ENCODE measurements around the gene NCKAP5. TPM values are rescaled to one million over a fixed set of nuclear protein-coding genes. Genes with fewer than 3 reads are reported as not detected.

NCKAP5 gene
- total RNA-seq, 1 donor from 2014 or later: 0.46 TPM

DNA sequence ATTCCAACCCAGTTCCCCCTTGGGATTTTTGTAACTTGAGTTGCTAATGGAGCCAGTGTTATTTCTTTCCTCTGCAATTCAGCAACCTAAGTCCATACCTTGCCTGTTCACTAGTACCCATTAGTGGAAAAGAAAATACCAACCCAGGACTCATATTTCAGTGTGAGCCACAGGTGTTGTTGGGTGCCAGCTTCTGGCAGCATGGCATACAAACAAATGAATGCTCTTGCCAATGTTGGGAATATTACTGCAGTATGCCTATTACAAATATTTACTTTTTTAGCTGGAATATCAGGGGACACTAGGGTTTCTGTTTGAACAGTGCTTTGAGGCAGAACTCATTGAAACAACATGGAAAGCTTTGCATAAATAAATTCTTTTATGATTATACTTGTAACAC, 130.2 kb downstream of the NCKAP5 start:
- TF ChIP-seq, protein P1, sequence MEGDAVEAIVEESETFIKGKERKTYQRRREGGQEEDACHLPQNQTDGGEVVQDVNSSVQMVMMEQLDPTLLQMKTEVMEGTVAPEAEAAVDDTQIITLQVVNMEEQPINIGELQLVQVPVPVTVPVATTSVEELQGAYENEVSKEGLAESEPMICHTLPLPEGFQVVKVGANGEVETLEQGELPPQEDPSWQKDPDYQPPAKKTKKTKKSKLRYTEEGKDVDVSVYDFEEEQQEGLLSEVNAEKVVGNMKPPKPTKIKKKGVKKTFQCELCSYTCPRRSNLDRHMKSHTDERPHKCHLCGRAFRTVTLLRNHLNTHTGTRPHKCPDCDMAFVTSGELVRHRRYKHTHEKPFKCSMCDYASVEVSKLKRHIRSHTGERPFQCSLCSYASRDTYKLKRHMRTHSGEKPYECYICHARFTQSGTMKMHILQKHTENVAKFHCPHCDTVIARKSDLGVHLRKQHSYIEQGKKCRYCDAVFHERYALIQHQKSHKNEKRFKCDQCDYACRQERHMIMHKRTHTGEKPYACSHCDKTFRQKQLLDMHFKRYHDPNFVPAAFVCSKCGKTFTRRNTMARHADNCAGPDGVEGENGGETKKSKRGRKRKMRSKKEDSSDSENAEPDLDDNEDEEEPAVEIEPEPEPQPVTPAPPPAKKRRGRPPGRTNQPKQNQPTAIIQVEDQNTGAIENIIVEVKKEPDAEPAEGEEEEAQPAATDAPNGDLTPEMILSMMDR (IDR thresholded peaks at IDR 0.05): no peak
- H3K27ac Mint-ChIP-seq (ENCODE audit: unreplicated experiment): no peak overlapping the region
- H3K4me3 Mint-ChIP-seq (ENCODE audit: unreplicated experiment): no peak overlapping the region
- H3K9me3 Mint-ChIP-seq (ENCODE audit: unreplicated experiment): no peaks in the 10 kb centered on the region
- no peaks in the 10 kb centered on the region for H3K36me3 Mint-ChIP-seq (ENCODE audit: unreplicated experiment)
- H3K27me3 Mint-ChIP-seq (ENCODE audit: unreplicated experiment): no peaks in the 10 kb centered on the region
- peaks cover 19% of the 10 kb centered on the region for H3K4me1 Mint-ChIP-seq (ENCODE audit: unreplicated experiment)
- DNase-seq (ENCODE audit: extremely low spot score, unreplicated experiment): no peak

DNA sequence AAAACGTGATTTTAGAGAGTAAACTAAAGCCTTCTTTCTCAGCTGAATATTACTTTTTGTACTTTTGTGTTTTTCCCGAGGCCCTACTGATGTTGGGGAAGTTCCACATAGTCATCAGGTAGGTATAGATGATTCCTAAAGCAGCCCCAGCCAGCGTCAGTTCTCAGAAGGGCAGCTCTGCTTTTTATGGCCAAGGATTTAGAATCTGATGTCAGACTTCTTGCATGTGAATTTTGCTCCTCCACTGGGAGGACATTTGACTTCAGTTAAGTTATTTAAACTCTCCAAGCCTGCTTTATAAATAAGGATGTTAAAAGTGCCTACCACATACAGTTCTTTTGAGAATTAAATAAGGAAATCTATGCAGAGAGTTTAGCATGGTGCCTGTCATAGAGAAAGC, 130.8 kb downstream of the NCKAP5 start:
- H3K9me3 Mint-ChIP-seq (ENCODE audit: unreplicated experiment): no peaks in the 10 kb centered on the region
- DNase-seq (ENCODE audit: extremely low spot score, unreplicated experiment): no peak
- TF ChIP-seq, protein P1 (IDR thresholded peaks at IDR 0.05): no peak

DNA sequence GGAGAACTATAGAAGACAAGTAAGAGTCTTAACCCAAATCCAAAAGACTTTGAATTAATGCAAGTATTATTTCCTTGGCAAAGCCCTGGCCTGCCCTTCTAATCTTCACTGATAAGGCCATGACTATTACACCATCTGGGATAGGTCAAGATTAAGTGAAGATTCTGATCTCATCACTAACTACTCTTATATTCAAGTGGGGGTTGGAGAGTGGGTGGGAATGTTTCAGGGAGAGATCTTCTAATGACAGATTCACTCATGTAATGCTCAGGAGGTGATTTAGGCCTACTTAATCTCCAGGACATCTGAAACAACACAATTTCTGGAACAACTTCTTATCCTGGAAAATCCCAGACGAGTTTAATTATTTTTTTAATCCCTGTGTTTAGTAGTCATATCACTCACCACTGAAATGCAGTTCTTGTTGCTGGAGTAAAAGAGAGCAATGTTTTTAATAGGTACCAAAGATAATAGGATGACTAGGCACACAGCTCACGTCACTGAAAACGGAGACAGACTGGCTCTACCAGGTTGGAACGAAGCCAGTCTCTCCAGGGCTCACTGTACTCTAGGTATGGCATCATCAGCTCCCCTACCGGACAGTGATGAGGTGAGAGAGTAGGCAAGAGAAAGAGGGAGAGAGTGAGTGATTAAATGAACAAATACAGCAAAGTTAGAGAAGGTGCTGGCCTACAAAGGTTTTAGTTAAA, 133.1 kb downstream of the NCKAP5 start:
- Mint-ChIP-seq H3K27ac (ENCODE audit: unreplicated experiment) (no peak overlapping the region), H3K9me3 (ENCODE audit: unreplicated experiment) (no peaks in the 10 kb centered on the region), H3K4me1 (ENCODE audit: unreplicated experiment) (peaks cover 24% of the 10 kb centered on the region), H3K36me3 (ENCODE audit: unreplicated experiment) (no peaks in the 10 kb centered on the region), H3K4me3 (ENCODE audit: unreplicated experiment) (no peak overlapping the region), H3K27me3 (ENCODE audit: unreplicated experiment) (no peaks in the 10 kb centered on the region)
- no peak for DNase-seq (ENCODE audit: extremely low spot score, unreplicated experiment)
- TF ChIP-seq, protein P1 (IDR thresholded peaks at IDR 0.05): no peak

More for the DNA sequence above, 130.8 kb downstream of the NCKAP5 start:
- no peaks in the 10 kb centered on the region for H3K27me3 Mint-ChIP-seq (ENCODE audit: unreplicated experiment)
- no peaks in the 10 kb centered on the region for H3K36me3 Mint-ChIP-seq (ENCODE audit: unreplicated experiment)
- H3K4me1 Mint-ChIP-seq (ENCODE audit: unreplicated experiment): peaks cover 19% of the 10 kb centered on the region
- no peak overlapping the region for H3K27ac Mint-ChIP-seq (ENCODE audit: unreplicated experiment)
- no peak overlapping the region for H3K4me3 Mint-ChIP-seq (ENCODE audit: unreplicated experiment)

DNA sequence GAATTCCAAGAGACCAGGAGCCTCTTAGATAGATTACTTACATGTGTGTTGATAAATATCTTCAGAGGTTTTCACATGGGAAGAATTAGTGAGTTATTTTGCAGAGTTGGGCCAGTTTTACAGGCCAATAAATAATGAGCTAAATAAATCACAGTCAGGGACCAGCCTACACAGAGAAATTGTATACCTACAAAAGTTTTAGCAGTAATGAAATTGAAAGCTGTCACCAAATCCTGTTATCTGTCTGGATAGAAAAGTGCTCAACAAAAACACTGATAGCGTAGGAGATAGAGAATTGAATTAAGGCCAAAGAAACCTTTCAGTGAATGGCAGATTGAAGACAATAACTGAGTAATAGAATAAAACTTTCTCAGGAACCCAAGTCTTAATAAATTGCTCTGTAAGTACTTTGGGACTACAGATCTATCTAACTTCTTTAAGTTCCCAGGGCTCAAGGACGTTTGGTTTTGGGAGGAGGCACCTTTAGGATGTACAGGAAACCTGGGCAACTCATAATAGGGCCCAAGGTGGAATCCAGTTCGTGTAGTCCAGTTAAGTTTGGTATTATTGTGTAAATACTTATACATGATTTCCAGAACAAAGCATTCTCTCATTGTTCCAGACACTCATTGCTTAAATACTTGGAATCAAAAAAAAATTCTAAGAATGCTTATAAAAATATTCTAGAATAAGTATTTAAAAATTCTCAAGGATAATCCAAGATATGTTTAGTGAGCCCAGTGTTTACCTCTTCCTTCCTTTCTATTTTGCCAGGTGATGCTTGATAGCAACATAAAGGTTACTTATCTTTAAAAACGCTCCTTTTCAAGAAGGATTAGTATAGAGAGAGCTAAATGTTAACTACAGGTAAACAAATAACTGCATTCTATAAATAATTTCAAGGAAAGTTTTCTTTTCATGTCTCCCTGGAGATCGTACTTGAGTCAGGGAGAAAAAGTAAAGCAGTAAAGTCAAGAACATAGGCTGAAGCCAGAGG, 134.5 kb downstream of the NCKAP5 start:
- TF ChIP-seq, protein P1 (IDR thresholded peaks at IDR 0.05): no peak
- H3K27ac Mint-ChIP-seq (ENCODE audit: unreplicated experiment): no peak overlapping the region
- no peak overlapping the region for H3K4me3 Mint-ChIP-seq (ENCODE audit: unreplicated experiment)
- no peaks in the 10 kb centered on the region for H3K36me3 Mint-ChIP-seq (ENCODE audit: unreplicated experiment)
- no peaks in the 10 kb centered on the region for H3K27me3 Mint-ChIP-seq (ENCODE audit: unreplicated experiment)
- no peak for DNase-seq (ENCODE audit: extremely low spot score, unreplicated experiment)
- H3K9me3 Mint-ChIP-seq (ENCODE audit: unreplicated experiment): no peaks in the 10 kb centered on the region
- H3K4me1 Mint-ChIP-seq (ENCODE audit: unreplicated experiment): peaks cover 24% of the 10 kb centered on the region

DNA sequence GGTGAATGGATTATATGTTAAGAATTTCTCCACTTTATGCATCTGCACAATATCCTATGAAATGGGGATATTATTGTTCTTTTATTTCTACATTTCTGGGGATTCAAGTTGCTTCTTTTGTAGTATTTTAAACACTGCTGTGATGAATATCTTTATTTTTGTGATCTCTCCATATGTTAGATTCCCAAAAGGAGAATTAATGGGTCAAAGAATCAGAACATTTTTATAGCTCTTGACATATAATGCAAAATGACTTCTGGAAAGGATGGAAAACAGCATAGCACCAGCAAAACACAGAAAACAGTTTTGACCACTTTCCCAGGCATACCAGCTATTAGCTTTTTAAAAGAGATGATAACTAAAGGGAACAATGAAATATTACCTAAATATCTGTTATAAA, 135.5 kb downstream of the NCKAP5 start:
- Mint-ChIP-seq H3K4me3 (ENCODE audit: unreplicated experiment) (no peak overlapping the region), H3K36me3 (ENCODE audit: unreplicated experiment) (no peaks in the 10 kb centered on the region), H3K9me3 (ENCODE audit: unreplicated experiment) (no peaks in the 10 kb centered on the region), H3K27ac (ENCODE audit: unreplicated experiment) (no peak overlapping the region), H3K27me3 (ENCODE audit: unreplicated experiment) (no peaks in the 10 kb centered on the region), H3K4me1 (ENCODE audit: unreplicated experiment) (peaks cover 20% of the 10 kb centered on the region)
- TF ChIP-seq, protein P1 (IDR thresholded peaks at IDR 0.05): no peak
- DNase-seq (ENCODE audit: extremely low spot score, unreplicated experiment): no peak

Measured in osteocyte (in vitro differentiated cells).